Chondrocyte (in vitro differentiated cells): Measurements from ENCODE around the gene HOOK1. TPM values are rescaled to one million over a fixed set of nuclear protein-coding genes. Genes with fewer than 3 reads are reported as not detected.
A peak's percentile ranks its signal among the peaks of the same experiment; 100 is the strongest.

Experiments used
- DNase-seq: peaks from one replicate; pipeline ENCODE4 v3.0.0; 2021; ENCODE audit warnings: mixed read lengths, low spot score
- H3K27ac Mint-ChIP-seq: one replicate; pipeline ENCODE4 v1.8.0; 2021; ENCODE audit warnings: mild to moderate bottlenecking, moderate library complexity, mixed read lengths; ENCODE audit not compliant: unreplicated experiment
- H3K27me3 Mint-ChIP-seq: 2 replicates; pipeline ENCODE4 v1.8.0; 2021; ENCODE audit warnings: low read depth, mixed read lengths
- H3K36me3 Mint-ChIP-seq: 2 replicates; pipeline ENCODE4 v1.8.0; 2021; ENCODE audit warnings: low read depth, mixed read lengths
- H3K4me1 Mint-ChIP-seq: 2 replicates; pipeline ENCODE4 v1.8.0; 2021; ENCODE audit warnings: low read depth, mild to moderate bottlenecking, mixed read lengths
- H3K4me3 Mint-ChIP-seq: one replicate; pipeline ENCODE4 v1.8.0; 2021; ENCODE audit warnings: mild to moderate bottlenecking, moderate library complexity, mixed read lengths; ENCODE audit not compliant: unreplicated experiment
- H3K9me3 Mint-ChIP-seq: 2 replicates; pipeline ENCODE4 v1.8.0; 2021; ENCODE audit warnings: low read depth, mixed read lengths
- total RNA-seq: library from RNA; stranded (reverse); gene quantifications from 3 replicates; pipeline ENCODE4 v1.2.1, GENCODE V29; 2021
- TF ChIP-seq, protein P1 (sequence below): fragments of 200-600 bp; sonication (generic); IDR thresholded peaks from 2 replicates; pipeline ENCODE4 v1.5.0; 2021; ENCODE audit warnings: antibody characterized with exemption, mild to moderate bottlenecking, moderate library complexity

The HOOK1 gene
- total RNA-seq, 1 donor from 2014 or later = 0.40 TPM

DNA sequence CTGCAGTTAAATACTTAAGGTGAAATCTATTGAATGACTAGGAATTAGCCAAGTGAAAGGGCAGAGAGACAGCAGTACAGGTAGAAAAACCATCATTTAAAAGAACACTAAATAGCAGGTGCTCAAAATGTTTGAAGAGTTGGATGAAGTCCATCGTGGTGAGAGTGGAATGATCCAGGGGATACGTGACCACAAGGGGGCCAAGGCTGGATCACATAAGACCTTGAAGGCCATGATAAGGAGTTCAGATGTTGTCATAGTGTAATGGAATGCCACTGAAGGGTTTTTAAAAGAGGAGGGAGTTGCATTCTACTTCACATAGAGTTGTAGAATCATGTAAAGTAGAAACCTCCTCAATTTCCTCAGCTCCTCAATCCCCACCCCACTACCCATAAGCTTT, 34.8 kb upstream of the HOOK1 start:
- Mint-ChIP-seq H3K27me3 (no peaks in the 10 kb centered on the region), H3K27ac (no peak overlapping the region), H3K4me3 (no peak overlapping the region), H3K9me3 (no peaks in the 10 kb centered on the region), H3K36me3 (no peaks in the 10 kb centered on the region), H3K4me1 (peaks cover 15% of the 10 kb centered on the region)
- TF ChIP-seq, protein P1, sequence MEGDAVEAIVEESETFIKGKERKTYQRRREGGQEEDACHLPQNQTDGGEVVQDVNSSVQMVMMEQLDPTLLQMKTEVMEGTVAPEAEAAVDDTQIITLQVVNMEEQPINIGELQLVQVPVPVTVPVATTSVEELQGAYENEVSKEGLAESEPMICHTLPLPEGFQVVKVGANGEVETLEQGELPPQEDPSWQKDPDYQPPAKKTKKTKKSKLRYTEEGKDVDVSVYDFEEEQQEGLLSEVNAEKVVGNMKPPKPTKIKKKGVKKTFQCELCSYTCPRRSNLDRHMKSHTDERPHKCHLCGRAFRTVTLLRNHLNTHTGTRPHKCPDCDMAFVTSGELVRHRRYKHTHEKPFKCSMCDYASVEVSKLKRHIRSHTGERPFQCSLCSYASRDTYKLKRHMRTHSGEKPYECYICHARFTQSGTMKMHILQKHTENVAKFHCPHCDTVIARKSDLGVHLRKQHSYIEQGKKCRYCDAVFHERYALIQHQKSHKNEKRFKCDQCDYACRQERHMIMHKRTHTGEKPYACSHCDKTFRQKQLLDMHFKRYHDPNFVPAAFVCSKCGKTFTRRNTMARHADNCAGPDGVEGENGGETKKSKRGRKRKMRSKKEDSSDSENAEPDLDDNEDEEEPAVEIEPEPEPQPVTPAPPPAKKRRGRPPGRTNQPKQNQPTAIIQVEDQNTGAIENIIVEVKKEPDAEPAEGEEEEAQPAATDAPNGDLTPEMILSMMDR = peak; percentile 23
- DNase-seq = no peak

DNA sequence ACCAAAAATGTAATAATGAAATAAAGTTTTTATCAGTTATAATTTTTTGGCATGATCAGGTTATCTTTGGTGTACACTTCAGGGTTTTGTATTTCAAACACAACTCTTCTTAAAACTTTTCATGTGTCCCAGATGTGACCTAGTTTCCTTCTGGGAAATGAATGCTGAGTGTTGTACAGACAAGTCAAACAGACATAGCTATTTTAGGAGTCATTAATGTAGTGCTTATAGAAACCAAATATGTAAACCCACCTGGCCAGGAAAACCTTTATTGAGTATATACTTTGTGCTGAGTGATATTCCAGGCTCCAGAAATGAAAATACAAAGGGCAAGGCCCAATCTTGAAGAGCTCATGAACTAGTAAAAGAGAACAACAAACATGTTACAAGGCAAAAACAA, 25.9 kb upstream of the HOOK1 start:
- no peak for DNase-seq
- Mint-ChIP-seq H3K36me3 (peaks cover 12% of the 10 kb centered on the region), H3K9me3 (peaks cover 25% of the 10 kb centered on the region), H3K4me1 (no peaks in the 10 kb centered on the region), H3K27me3 (peaks cover 8% of the 10 kb centered on the region), H3K4me3 (no peak overlapping the region), H3K27ac (no peak overlapping the region)
- TF ChIP-seq, protein P1 = no peak

DNA sequence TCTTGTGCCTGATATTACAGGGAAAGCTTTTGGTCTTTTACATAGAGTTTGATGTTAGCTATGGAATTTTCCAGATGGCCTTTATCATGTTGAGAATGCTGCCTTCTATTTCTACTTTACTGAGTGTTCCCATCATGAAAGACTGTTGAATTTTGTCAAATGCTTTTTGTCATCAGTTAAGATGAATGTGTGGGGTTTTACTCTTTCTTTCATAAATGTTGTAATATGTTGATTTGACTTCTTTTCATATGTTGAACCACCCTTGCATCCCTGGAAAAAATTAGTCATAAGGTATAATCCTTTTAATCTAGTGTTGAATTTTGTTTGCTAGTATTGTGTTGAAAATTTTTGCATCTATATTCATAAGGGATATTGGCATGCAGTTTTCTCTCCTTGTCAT, 16.1 kb upstream of the HOOK1 start:
- no peaks in the 10 kb centered on the region for H3K4me1 Mint-ChIP-seq
- TF ChIP-seq, protein P1 = no peak
- peaks cover 17% of the 10 kb centered on the region for H3K27me3 Mint-ChIP-seq
- no peak overlapping the region for H3K27ac Mint-ChIP-seq
- H3K9me3 Mint-ChIP-seq = peaks cover 18% of the 10 kb centered on the region
- H3K36me3 Mint-ChIP-seq = peaks cover 6% of the 10 kb centered on the region
- H3K4me3 Mint-ChIP-seq = no peak overlapping the region
- no peak for DNase-seq

GRCh38 chr1:59803458-59804038, 11.2 kb upstream of the HOOK1 start:
- H3K4me1 Mint-ChIP-seq = no peaks in the 10 kb centered on the region
- DNase-seq = no peak
- TF ChIP-seq, protein P1 = no peak
- H3K36me3 Mint-ChIP-seq = no peaks in the 10 kb centered on the region
- H3K4me3 Mint-ChIP-seq = no peak overlapping the region
- no peak overlapping the region for H3K27ac Mint-ChIP-seq
- H3K9me3 Mint-ChIP-seq = no peaks in the 10 kb centered on the region
- H3K27me3 Mint-ChIP-seq = peaks cover 21% of the 10 kb centered on the region

GRCh38 chr1:59804301-59804700, 10.4 kb upstream of the HOOK1 start:
- DNase-seq = no peak
- Mint-ChIP-seq H3K4me3 (no peak overlapping the region), H3K4me1 (no peaks in the 10 kb centered on the region)

More at GRCh38 chr1:59804301-59804700, 10.4 kb upstream of the HOOK1 start:
- H3K36me3 Mint-ChIP-seq = no peaks in the 10 kb centered on the region
- TF ChIP-seq, protein P1 = no peak
- no peaks in the 10 kb centered on the region for H3K9me3 Mint-ChIP-seq
- H3K27me3 Mint-ChIP-seq = peaks cover 28% of the 10 kb centered on the region
- H3K27ac Mint-ChIP-seq = no peak overlapping the region
